Stimulated activated CD4-positive, alpha-beta T cell treated with anti-CD3 and anti-CD28 coated beads, TNF-alpha, amount 100 ng/mL, for 48 hours (primary cell): ENCODE data around the gene SPDYE18.
"Not testable (repeated sequence)": the region's sequence is repeated elsewhere in the genome, so short reads cannot be mapped to it uniquely, and the experiment has no call there.

ENCODE experiments used
- DNase-seq, 3 donors: peaks; one replicate each; pipeline ENCODE4 v3.0.0-alpha.2; 2020; ENCODE audit warnings: low read depth in 3 of 3

SPDYE18 gene, protein sequence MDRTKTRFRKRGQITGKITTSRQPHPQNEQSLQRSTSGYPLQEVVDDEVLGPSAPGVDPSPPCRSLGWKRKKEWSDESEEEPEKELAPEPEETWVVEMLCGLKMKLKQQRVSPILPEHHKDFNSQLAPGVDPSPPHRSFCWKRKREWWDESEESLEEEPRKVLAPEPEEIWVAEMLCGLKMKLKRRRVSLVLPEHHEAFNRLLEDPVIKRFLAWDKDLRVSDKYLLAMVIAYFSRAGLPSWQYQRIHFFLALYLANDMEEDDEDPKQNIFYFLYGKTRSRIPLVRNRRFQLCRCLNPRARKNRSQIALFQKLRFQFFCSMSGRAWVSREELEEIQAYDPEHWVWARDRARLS

DNA sequence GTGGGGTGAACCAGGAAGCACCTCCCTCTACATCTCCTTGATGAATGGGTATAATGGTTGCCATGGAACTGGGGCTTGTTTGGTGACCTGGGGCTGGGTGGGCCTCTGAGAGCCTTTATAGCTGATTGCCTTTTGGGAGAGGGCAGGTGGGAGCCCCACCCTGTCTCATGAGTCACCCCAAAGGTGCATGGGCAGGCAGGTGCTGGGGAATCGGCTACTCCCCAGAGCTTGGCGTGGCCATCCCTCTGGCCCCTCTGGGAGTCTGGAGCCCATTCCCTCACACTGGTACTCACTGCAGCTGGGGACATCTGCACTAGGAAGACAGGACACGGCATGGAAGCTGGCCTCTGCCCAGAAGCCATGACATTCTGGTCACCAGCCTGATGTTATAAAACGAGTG is at the start of gene SPDYE18:
SPDYE18 (minus strand) TSS at position 2 of the 400 bp plus-strand sequence. CDS start 2,046 bp downstream, outside the sequence.
- DNase-seq: not testable (repeated sequence)

DNA sequence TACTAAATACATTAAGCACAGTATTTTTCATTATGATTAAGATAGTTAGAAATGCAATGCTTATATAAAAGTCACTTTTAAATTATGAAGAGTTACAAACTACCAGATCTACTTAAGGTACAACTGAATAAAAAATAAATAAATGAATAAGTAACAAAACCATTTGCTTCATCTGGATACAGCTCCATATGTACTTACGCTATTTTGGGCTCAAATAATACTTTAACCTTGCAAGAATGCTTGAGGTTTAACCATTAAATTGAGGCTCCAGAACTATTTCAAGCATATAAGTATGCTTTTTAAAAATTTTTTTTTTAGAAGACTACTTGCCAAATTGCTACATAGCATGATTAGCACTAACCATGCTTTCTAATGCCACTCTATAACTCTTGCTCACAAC is 46.0 kb upstream of the SPDYE18 start:
- DNase-seq: not testable (repeated sequence)

DNA sequence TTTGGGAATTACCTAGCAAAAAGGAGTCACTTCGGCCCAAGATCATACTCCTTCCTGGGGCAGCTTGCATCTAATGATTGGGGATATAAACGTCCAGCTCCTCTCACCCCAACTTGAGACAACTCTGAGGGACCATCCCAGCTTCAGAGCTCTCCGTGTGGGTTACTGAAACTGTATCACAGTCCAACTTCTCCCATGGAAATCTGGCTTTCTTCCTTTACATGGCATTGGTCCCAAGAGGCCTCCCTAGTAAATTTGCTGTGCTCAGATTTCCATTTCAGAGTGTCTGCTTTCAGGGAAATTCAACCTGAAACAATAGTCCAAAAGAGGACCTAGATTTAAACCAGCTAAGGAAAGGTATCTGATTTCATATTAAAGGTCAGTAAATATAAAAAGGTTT is 45.3 kb upstream of the SPDYE18 start:
- not testable (repeated sequence) for DNase-seq

DNA sequence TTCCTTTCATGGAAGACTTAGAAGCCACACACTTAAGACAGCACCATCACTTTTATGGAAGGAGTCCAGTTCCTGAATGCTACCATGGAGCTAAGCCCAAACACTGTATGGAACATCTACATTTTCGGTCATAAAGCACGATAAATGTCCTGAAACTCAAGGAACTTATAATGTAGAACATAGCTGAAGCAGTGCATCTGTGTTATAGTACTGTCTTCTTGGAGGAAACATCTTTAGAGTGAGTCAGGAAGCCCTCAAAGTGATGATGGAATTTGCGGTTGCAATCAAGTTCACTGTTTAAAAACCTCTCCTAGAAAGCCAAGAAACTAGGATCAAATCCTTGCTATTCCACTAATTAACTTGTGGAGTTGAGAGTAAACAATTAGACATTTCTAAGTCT is 43.5 kb upstream of the SPDYE18 start:
- not testable (repeated sequence) for DNase-seq

DNA sequence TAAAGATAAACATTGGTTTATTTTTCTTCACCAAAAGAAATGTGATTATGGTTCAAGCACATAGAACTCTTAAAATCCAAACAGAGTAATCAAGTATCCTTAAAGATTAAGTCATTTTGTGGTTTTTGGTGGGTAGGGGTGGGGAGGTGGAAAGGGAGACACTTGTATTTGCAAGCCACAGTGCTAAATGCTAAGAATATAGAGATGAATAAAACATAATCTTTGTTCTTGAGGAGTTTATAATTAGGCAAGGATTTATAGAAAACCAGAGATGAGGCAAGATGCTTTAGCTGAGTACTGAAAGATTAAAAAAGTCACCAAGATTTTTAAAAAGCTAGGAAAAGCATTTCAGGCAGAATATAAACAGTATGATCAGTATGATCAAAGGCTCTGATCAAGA is 40.3 kb upstream of the SPDYE18 start:
- DNase-seq: not testable (repeated sequence)

DNA sequence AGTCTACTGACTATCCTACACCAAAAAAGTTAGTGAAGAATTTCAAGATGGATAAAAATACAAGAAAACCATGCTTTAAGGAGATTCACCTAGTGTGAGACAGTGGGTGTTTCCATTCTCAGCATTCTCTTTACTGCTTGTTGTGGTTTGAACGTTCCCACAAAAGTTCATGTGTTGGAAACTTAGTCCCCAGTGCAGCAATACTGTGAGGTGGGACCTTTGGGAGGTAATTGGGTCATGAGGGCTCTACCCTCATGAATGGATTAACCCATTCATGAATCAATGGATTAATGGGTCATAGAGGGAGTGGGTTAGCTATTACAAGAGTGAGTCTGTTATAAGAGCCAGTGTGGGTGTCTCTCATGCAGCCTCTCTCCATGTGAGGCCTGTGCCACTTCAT is 38.8 kb upstream of the SPDYE18 start:
- not testable (repeated sequence) for DNase-seq

DNA sequence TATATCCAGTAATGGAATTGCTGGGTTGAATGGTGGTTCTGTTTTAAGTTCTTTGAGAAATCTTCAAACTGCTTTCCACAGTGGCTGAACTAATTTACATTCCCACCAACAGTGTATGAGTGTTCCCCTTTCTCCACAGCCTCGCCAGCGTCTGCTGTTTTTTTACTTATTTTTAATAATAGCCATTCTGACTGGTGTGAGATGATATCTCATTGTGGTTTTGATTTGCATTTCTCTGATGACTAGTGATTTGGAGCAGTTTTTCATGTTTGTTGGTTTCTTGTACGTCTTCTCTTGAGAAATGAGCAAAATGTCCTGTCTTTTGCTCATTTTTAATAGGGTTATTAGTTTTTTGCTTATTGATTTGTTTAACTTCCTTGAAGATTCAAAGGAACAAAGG is 38.1 kb upstream of the SPDYE18 start:
- not testable (repeated sequence) for DNase-seq

DNA sequence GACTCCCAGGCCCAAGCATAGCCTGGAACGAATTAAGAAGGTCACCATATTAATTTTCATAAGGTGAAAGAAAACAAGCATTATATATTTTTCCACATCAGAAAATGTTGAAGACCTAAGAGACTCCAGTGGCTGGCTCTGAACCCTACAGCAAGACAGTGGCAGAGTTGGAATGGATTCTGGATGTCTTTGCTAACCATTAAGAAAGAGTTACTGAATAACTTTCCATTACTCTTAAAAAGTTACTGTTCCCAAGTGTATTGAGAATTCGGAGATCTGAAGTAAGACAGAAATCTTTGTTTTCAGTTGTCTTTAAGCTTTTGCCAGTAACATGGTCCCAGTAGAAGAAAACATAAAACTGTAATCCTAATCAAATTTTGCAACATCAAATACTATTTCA is 29.9 kb upstream of the SPDYE18 start:
- not testable (repeated sequence) for DNase-seq

DNA sequence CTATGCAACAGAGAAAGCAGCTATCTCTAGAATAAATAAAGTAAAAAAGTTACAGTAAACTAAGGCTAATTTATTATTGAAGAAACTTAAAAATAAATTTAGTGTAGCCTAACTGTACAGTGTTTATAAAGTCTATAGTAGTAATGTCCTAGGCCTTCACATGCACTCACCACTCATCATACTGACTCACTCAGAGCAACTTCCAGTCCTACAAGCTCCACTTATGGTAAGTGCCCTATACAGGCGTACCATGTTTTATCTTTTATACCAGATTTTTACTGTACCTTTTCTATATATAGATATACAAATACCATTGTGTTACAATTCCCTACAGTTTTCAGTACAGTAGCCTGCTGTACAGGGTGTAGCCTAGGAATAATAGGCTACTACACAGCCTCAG is 19.8 kb upstream of the SPDYE18 start:
- not testable (repeated sequence) for DNase-seq

DNA sequence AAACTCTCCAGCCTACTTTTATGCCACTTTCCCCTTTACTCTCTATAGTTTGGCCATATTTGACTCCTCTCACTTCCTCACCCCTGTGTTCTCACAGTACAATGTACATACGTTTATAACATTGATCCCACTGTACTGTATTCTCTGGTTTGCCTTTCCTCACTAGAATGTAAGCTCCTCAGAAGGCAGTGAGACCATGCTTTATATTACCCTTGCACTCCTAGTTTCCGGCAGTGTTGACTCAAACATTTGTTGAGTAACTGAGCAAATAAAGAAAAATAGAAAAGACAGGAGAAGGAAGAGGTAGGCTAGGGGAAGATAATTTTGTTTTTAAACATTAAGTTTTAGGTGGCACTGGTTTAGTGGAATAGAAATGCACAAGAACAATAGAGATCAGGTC is 17.9 kb upstream of the SPDYE18 start:
- DNase-seq: not testable (repeated sequence)

DNA sequence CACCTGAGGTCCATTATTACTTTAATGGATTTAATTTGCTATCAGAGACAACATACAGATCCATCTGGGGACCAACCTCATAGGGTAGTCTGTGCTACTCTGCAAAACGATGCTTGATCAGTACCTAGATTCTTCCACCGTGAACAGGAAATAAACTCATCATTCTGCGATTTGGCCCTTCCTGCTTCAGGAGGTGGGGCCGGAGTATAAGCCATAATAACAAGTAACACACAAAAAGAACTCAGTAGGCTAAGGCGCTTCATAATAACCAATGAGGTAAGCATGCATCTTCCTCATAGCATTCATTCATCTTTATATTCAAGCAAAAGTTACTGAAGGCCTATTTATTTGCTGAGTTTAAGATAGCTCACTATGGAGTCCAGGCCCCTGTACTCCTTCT is 17.3 kb upstream of the SPDYE18 start:
- not testable (repeated sequence) for DNase-seq

DNA sequence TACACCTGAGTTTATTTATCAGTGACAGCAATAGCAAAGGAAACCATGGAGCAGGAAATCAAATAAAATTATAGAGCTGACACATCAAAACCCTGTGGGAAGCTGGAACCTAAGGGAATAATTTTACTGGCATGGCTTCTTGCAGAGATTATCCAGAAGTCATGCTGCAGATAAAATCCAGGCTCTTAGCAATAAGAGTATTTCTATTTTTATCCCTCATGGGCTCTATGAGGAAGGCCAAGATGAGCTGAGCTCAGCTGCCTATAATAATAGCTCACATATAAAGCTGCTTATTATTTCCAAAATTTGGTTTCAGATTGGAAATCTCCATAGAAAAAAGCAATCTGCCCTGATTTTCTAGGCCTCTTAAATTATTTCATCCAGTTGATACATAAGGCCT is 16.8 kb upstream of the SPDYE18 start:
- DNase-seq: not testable (repeated sequence)

DNA sequence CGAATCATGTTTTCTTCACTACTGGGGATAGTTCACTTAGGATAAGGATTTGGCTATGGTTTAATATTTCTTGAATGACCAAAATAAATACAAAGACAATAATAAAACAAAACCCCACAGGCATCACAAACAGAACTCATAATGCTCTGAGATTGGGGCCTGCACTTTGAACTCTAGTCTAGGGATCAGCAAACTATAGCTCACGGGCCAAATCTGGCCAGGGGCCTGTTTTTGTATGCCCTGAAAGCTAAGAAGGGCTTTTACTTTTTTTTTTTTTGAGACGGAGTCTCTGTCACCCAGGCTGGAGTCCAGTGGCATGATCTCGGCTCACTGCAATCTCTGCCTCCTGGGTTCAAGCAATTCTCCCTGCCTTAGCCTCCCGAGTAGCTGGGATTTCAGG is 14.7 kb upstream of the SPDYE18 start:
- not testable (repeated sequence) for DNase-seq

DNA sequence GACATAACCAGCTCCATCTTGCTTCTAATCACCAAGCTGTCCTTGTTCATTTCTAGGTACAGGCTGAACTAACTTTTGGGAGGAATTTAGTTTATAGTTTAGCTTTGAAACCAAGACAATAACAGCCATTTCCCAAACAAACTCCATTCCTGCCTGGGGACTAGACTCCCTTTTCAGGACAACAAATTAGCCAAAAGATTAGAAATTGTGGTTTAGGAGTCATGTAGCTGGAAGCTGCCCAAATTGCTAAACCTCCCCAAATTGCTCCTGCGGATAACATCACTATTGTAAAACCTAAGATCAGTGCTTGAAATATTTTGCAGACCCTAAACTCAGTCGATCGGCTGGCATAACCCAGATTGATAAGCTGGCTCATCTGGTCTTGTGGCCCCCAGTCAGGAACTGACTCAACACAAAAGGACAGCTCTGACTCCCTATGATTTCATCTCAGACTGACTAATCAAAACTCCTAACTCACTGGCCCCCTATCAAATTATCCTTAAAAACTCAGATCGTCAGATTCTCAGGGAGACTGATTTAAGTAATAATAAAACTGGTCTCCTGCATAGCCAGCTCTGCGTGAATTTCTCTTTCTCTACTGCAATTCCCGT is 12.5 kb upstream of the SPDYE18 start:
- DNase-seq: not testable (repeated sequence)

DNA sequence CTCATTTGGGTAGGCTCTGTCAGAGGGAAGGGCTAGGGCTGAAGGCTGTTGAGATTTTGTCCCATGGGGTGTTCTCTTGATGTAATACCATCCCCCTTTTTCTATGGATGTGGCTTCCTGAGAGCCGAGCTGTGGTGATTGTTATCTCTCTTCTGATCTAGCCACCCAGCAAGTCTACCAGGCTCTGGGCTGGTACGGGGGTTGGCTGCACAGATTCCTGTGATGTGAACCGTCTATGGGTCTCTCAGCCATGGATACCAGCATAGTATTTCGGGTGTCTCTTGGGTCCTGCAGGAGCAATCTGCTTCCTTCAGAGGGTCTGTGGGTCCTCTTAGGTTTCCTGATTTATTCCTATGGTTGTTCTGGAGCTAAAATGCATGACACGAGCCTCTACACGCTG is 8.8 kb upstream of the SPDYE18 start:
- DNase-seq: not testable (repeated sequence)

DNA sequence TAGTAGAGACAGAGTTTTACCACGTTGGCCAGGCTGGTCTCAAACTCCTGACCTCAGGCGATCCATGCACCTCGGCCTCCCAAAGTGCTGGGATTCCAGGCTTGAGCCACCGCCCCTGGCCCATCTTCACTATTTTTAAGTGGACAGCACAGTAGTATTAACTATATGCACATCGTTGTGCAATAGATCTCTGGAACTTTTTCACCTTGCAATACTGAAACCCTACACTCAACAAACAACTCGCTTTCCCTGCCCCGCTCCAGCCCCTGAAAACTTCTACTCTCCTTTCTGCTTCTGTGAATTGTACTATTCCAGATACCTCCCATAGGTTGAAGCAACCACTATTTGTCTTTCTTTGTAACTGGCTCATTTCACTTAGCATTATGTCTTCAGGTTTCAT is 3.5 kb upstream of the SPDYE18 start:
- DNase-seq: not testable (repeated sequence)

DNA sequence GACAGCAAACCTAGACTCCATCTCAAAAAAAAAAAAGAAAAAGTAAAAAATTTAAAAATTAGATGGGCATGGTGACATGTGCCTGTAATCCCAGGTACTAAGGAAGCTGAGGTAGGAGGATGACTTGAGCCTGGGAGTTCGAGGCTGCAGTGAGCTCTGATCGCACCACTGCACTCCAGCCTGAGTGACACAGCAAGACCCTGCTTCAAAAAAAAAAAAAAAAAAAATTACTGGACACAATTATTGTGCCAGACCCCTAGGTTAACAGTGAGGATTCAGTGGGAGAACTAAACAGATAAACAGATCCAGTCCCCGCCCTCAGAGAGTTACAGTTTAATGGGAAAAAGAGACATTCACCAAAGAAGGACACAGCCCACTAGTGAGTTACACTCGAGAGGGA is 1.4 kb upstream of the SPDYE18 start:
- DNase-seq: not testable (repeated sequence)

DNA sequence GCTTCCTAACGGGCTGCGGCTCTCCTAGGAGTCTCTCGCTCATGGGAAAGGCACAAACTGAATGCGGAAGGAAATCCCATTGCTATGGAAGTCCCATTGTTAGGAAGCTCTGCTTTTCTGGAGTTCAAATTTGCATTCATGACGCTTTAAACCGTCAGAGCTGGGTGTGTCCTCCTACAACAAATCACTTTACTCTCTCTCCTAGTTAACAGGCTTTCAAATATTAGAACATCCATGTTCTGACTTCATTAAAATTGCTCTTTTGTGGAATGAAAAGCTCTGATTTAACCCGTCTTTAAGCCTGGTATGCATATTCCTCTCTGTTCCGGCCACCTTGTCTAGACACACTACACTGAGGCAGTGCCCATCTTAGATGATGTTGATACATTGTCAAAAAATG is 30.1 kb downstream of the SPDYE18 start, which contains the start of gene SPDYE17:
SPDYE17 (minus strand) TSS at position 101 of the 400 bp plus-strand sequence. CDS start 1,791 bp downstream, outside the sequence.
- DNase-seq: not testable (repeated sequence)

DNA sequence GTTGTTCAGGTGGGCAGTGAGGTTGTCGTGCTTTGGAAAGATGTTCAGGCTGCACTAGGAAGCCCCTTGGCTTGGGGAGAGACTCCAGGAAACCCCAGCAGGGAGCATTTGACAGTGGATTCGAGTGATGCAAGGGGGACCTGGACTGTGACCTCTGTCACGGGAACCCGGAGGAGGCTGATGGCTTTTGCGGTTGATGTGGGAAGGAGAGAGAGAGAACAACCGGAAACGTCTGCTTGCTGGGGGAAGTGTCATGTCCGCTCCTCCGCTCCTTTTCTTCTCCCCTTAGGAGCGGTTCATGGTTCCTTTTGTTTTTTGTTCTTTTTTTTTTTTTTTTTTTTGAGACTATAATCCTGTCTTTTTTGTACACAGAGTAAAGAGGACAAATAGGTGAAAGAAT is 36.0 kb downstream of the SPDYE18 start:
- DNase-seq: not testable (repeated sequence)

DNA sequence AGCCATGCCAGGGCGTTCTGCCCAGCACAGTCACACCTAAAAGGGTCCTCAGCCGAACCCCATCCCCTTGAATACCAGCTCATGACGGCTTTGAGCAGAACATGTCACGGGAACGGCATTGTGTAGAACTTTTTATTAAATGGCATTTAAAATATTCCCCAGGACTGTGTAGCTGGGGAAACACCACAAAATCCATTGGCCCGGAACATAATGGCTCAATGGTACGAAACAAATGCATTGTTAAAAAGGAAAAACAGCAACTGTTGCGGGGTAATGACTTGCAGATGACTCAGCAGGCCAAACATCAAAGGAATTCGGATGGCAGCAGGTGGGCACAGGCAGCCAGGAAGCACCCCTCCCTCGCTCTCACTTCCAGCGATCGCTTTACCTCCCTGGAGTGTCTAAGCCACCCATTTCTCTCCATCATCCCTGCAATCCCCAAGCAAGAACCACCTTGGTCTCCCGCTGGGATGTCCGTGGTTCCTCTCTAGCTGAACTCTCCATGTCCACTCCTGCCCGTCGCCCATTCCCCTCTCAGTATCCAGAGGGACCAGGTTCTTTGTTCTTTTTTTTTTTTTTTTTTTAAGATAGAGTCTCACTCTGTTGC is 52.2 kb downstream of the SPDYE18 start:
- not testable (repeated sequence) for DNase-seq

DNA sequence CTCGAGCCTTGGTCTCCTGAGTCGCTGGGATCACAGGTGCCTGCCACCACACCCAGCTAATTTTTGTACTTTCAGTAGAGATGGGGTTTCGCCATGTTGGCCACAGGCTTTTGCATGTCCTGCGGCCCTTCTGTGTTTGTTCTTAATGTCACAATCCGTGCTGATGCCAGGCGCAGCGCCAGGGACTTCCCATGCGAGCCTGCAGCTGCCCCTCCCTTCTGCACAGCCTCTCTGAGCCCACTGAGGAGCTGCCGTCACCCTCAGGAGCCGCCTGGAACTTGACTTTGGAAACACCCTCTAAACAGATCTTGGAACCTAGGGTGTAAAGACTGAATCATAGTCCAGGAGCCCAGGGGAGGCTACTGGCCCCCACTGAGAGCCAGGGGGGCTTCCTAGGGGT is 54.4 kb downstream of the SPDYE18 start:
- DNase-seq: not testable (repeated sequence)
